K562 (cell line): ENCODE data around the gene HMCN1. TPM values are rescaled to one million over a fixed set of nuclear protein-coding genes. Genes with fewer than 3 reads are reported as not detected.

Experiments
- ATAC-seq: fragments of 200-7000 bp; cut with Tn5 transposase; 3 replicates; pipeline ENCODE4 v1.9.1; 2020; ENCODE audit warnings: moderate library complexity
- BruUV-seq: library from RNA; stranded (reverse); fragments of 400-500 nt; replicated peaks from 2 replicates; lab custom pipeline; 2021; lab: Mats Ljungman, UMichigan
- CTCF ChIA-PET: fragments of 300-600 bp; formaldehyde crosslinking; extraction: SDS; loops from one replicate; lab custom pipeline; 2021; ENCODE audit warnings: low intra/inter-chr PET ratio; lab: Yijun Ruan, JAX
- POLR2A ChIA-PET: fragments of 300-600, 350-650 bp; sonication (Branson Sonifier 250); formaldehyde crosslinking; extraction: SDS; loops from one replicate; lab custom pipeline; 2021; ENCODE audit warnings: antibody characterized with exemption, inconsistent platforms; lab: Yijun Ruan, JAX
- DNase-seq, 4 experiments: peaks; one replicate each; pipeline versions ENCODE4 v3.0.0 to v3.0.0-alpha.2; 2011 to 2018; ENCODE audit warnings: low spot score in 3 of 4, mixed read lengths in 3 of 4; ENCODE audit errors: extremely low read depth in 1 of 4
- FAIRE-seq: peaks from 2 replicates; lab custom pipeline; 2011; peaks lifted over from hg19 to GRCh38; lab: Jason Lieb, UNC
- H2AFZ ChIP-seq: 2 replicates; pipeline ENCODE4 v1.6.0; 2011; ENCODE audit warnings: low read depth, low read length, control low read depth, inconsistent platforms
- H3K27ac ChIP-seq: fragments of 200-600 bp; 3 replicates; pipeline ENCODE4 v1.8.0; 2011; ENCODE audit warnings: low read depth, mild to moderate bottlenecking, control low read depth, inconsistent platforms, low read length, moderate library complexity, mixed read lengths; ENCODE audit errors: extremely low read depth
- H3K27me3 ChIP-seq, 2 experiments: fragments of 300-600 bp in 1 of 2; 2 replicates in 1 of 2; 3 replicates in 1 of 2; pipeline versions ENCODE4 v1.6.0 to v1.8.0; 2011; ENCODE audit warnings: inconsistent platforms in 2 of 2, low read length in 2 of 2, mild to moderate bottlenecking in 1 of 2, mixed read lengths in 1 of 2, moderate library complexity in 1 of 2; ENCODE audit not compliant: control insufficient read depth in 2 of 2, insufficient read depth in 2 of 2
- H3K36me3 ChIP-seq: fragments of 300-600 bp; 3 replicates; pipeline ENCODE4 v1.8.0; 2011; ENCODE audit warnings: mild to moderate bottlenecking, low read length, inconsistent platforms; ENCODE audit not compliant: control insufficient read depth, insufficient read depth
- H3K4me1 ChIP-seq, 2 experiments: fragments of 200-600 bp in 1 of 2; replicated peaks in 1 of 2; 2 replicates in 1 of 2; 3 replicates in 1 of 2; pipeline versions ENCODE4 v1.5.1 to v1.8.0; 2011; ENCODE audit warnings: inconsistent platforms in 2 of 2, low read length in 2 of 2, mild to moderate bottlenecking in 1 of 2, mixed read lengths in 1 of 2, moderate library complexity in 1 of 2; ENCODE audit not compliant: control insufficient read depth in 2 of 2, insufficient read depth in 2 of 2
- H3K4me2 ChIP-seq: 2 replicates; pipeline ENCODE4 v1.6.1; 2011; ENCODE audit warnings: low read length, control low read depth, inconsistent platforms, mixed read lengths; ENCODE audit not compliant: insufficient read depth
- H3K4me3 ChIP-seq: fragments of 200-600 bp; sonication (generic), shearing (Covaris generic); 2 replicates; pipeline ENCODE4 v1.5.1; 2016; ENCODE audit warnings: control low read depth, inconsistent platforms
- H3K79me2 ChIP-seq: fragments of 200-600 bp; 3 replicates; pipeline ENCODE4 v1.8.0; 2011; ENCODE audit warnings: low read length, inconsistent platforms; ENCODE audit not compliant: control insufficient read depth, insufficient read depth
- H3K9ac ChIP-seq, 2 experiments: 2 replicates each; pipeline versions ENCODE4 v1.6.0 to v1.6.1; 2011; ENCODE audit warnings: low read depth in 2 of 2, low read length in 2 of 2, control low read depth in 1 of 2, inconsistent platforms in 1 of 2, mild to moderate bottlenecking in 1 of 2, mixed read lengths in 1 of 2; ENCODE audit not compliant: insufficient read depth in 1 of 2
- H3K9me1 ChIP-seq: one replicate; pipeline ENCODE4 v1.6.0; 2011; ENCODE audit warnings: inconsistent platforms, mild to moderate bottlenecking, low read length, moderate library complexity; ENCODE audit not compliant: control insufficient read depth, insufficient read depth
- H3K9me3 ChIP-seq: replicated peaks from 2 replicates; pipeline ENCODE4 v1.5.1; 2011; ENCODE audit warnings: low read depth, low read length, inconsistent platforms; ENCODE audit not compliant: control insufficient read depth, insufficient read depth
- H4K20me1 ChIP-seq: replicated peaks from 2 replicates; pipeline ENCODE4 v1.6.1; 2011; ENCODE audit warnings: low read length, inconsistent platforms, mixed read lengths; ENCODE audit not compliant: control insufficient read depth, insufficient read depth
- FOS ChIP-seq: IDR thresholded peaks from 3 replicates; pipeline ENCODE4 v1.6.1; 2011; ENCODE audit not compliant: insufficient read length; ENCODE audit errors: extremely low read depth
- FOXJ3 ChIP-seq: sonication (generic); formaldehyde crosslinking; IDR thresholded peaks from 2 replicates; pipeline ENCODE4 v1.4.0; 2020; ENCODE audit warnings: mild to moderate bottlenecking, missing genetic modification reagents
- GABPA ChIP-seq: fragments of 200-800 bp; sonication (Bioruptor generic); conservative IDR thresholded peaks from 2 replicates; pipeline ENCODE4 v1.6.1; 2016; ENCODE audit warnings: low read depth, missing genetic modification characterization, missing compliant biosample characterization
- HDAC1 ChIP-seq, 2 experiments: fragments of 450-650 bp; IDR thresholded peaks; 2 replicates each; pipeline ENCODE4 v1.6.1; 2016 to 2017; ENCODE audit warnings: inconsistent platforms in 1 of 2, mild to moderate bottlenecking in 1 of 2, moderate library complexity in 1 of 2
- HLTF ChIP-seq: fragments of 450-650 bp; IDR thresholded peaks from 2 replicates; pipeline ENCODE4 v1.6.1; 2016
- NEUROD1 ChIP-seq: fragments of 150-350 bp; IDR thresholded peaks from 2 replicates; pipeline ENCODE4 v1.6.1; 2014; ENCODE audit warnings: borderline replicate concordance, low read length, low read depth; ENCODE audit not compliant: partially characterized antibody
- NR1H2 ChIP-seq: sonication (generic); formaldehyde crosslinking; IDR thresholded peaks from 2 replicates; pipeline ENCODE4 v1.4.0; 2020; ENCODE audit warnings: mild to moderate bottlenecking, missing genetic modification reagents
- POLR2AphosphoS2 ChIP-seq: IDR thresholded peaks from 2 replicates; pipeline ENCODE4 v1.6.1; 2012; ENCODE audit warnings: low read length, improper control_type of control experiment
- POLR2H ChIP-seq: IDR thresholded peaks from 2 replicates; pipeline ENCODE4 v1.6.1; 2016; ENCODE audit warnings: missing genetic modification characterization, low read depth, mild to moderate bottlenecking, control low read depth, missing compliant biosample characterization, moderate library complexity
- PPARD ChIP-seq: fragments of 250-450 bp; sonication (Bioruptor Pico); IDR thresholded peaks from 2 replicates; pipeline ENCODE4 v1.8.0; 2022; ENCODE audit warnings: inconsistent platforms, mild to moderate bottlenecking, moderate library complexity
- RFX7 ChIP-seq: fragments of 250-450 bp; sonication (Bioruptor Pico); IDR thresholded peaks from 2 replicates; pipeline ENCODE4 v1.5.1; 2021; ENCODE audit warnings: mild to moderate bottlenecking
- RUNX1 ChIP-seq: sonication (generic); IDR thresholded peaks from 2 replicates; pipeline ENCODE4 v1.6.1; 2016; ENCODE audit warnings: antibody characterized with exemption, low read depth
- YY1 ChIP-seq, 3 experiments: IDR thresholded peaks; 2 replicates each; pipeline ENCODE4 v1.6.1; 2011; ENCODE audit warnings: low read length in 2 of 3, mild to moderate bottlenecking in 2 of 3, moderate library complexity in 2 of 3, borderline replicate concordance in 1 of 3, control low read depth in 1 of 3, low read depth in 1 of 3; ENCODE audit not compliant: insufficient read depth in 3 of 3, insufficient replicate concordance in 2 of 3, control insufficient read depth in 1 of 3, insufficient read length in 1 of 3; ENCODE audit errors: extremely low read depth in 1 of 3
- WGBS: fragments of 100-300 bp; shearing (Covaris generic); methylation state at CpG from one replicate; pipeline ENCODE4 v1.1.6; 2016; ENCODE audit warnings: low coverage, mixed read lengths; ENCODE audit not compliant: insufficient coverage; ENCODE audit errors: missing lambda C conversion rate; 5-methylcytosine and 5-hydroxymethylcytosine counted together
- in situ Hi-C: fragments of 300-500 bp; cut with MboI; formaldehyde crosslinking; loops from 4 replicates; pipeline ENCODE4 v1.15.0; 2018; ENCODE audit warnings: inconsistent platforms, mixed read lengths
- intact Hi-C: fragments of 100-400 bp; cut with micrococcal nuclease; formaldehyde crosslinking; loops from 2 replicates; pipeline ENCODE4 v1.14.2; 2022
- polyA plus RNA-seq, 8 experiments: library from polyadenylated mRNA; depleted of rRNA in 4 of 8; stranded (reverse) in 5 of 8; unstranded in 3 of 8; fragments of >200 nt; fragmentation: Nextera tagmentation in 2 of 8; fragmentation: Illumina TruSeq in 1 of 8; extraction: Ambion mirVana in 2 of 8; extraction: Trizol in 1 of 8; gene quantifications; 2 replicates each; pipeline versions ENCODE4 v1.2.1 to v1.2.3, GENCODE V29; 2011 to 2014; ENCODE audit warnings: inconsistent platforms in 1 of 8, missing spikeins in 1 of 8
- total RNA-seq, 7 experiments: library from RNA; depleted of rRNA in 6 of 7; stranded (reverse); fragments of >200 nt in 6 of 7; fragmentation: Illumina TruSeq in 2 of 7; extraction: Trizol in 2 of 7; gene quantifications; 2 replicates each; pipeline versions ENCODE4 v1.2.1 to v1.2.3, GENCODE V29; 2011 to 2021; ENCODE audit warnings: low replicate concordance in 1 of 7
- TF ChIP-seq, protein P1 (sequence below), 2 experiments: fragments of 450-650 bp in 1 of 2; sonication (generic) in 1 of 2; formaldehyde crosslinking; conservative IDR thresholded peaks; 2 replicates each; pipeline versions ENCODE4 v1.4.0 to v1.8.1; 2020 to 2022; ENCODE audit warnings: mild to moderate bottlenecking in 1 of 2, missing genetic modification reagents in 1 of 2
- TF ChIP-seq, protein P2 (sequence below): fragments of 250-450 bp; sonication (Bioruptor Pico); IDR thresholded peaks from 2 replicates; pipeline ENCODE4 v1.8.0; 2022; ENCODE audit warnings: inconsistent platforms, mild to moderate bottlenecking, moderate library complexity, borderline replicate concordance
- TF ChIP-seq, protein P3 (sequence below), 2 experiments: fragments of 450-650 bp in 1 of 2; sonication (generic) in 1 of 2; formaldehyde crosslinking in 1 of 2; IDR thresholded peaks in 1 of 2; conservative IDR thresholded peaks in 1 of 2; 2 replicates each; pipeline versions ENCODE4 v1.6.1 to v1.8.1; 2016 to 2023; ENCODE audit warnings: mild to moderate bottlenecking in 2 of 2, moderate library complexity in 2 of 2, inconsistent platforms in 1 of 2, missing genetic modification reagents in 1 of 2

The HMCN1 gene
- total and polyA plus RNA-seq, 9 of the 15 experiments (the other 6 are each of a cell fraction or from before 2014, with no cell fraction given): 0.07 to 0.36 (median 0.21) TPM

DNA sequence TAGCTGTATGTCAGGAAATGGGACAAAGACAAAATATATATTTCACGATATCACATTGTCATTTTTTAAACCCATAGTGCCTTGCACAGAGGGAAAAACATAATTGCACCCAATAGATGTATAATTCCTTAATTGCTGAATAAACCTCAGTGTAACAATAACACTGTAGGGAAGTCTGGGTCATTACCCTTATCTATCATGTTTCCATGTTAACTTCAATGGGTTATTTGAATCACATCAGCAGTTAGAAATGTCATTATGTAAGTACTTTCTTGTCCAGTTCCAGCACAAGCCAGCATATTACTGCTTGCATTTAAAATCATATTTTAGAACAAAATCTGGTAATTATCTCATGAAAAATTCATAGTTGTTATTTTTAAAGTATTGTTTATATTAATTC, 222.7 kb downstream of the HMCN1 start (continued):
- TF ChIP-seq FOXJ3 (CRISPR knock-in tag): no peak
- TF ChIP-seq HLTF: no peak
- TF ChIP-seq NEUROD1: no peak
- no peak for TF ChIP-seq FOS
- TF ChIP-seq, protein P1, sequence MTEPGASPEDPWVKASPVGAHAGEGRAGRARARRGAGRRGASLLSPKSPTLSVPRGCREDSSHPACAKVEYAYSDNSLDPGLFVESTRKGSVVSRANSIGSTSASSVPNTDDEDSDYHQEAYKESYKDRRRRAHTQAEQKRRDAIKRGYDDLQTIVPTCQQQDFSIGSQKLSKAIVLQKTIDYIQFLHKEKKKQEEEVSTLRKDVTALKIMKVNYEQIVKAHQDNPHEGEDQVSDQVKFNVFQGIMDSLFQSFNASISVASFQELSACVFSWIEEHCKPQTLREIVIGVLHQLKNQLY (CRISPR knock-in tag; conservative IDR thresholded peaks at IDR 0.05): no peak
- no peak for TF ChIP-seq YY1 (IDR thresholded peaks at IDR 0.05; ENCODE audit: borderline replicate concordance in 1 of 3, control insufficient read depth in 1 of 3, extremely low read depth in 1 of 3, insufficient read depth in 3 of 3, insufficient read length in 1 of 3, insufficient replicate concordance in 2 of 3, low read depth in 1 of 3, low read length in 2 of 3)
- no peak for TF ChIP-seq RUNX1

DNA sequence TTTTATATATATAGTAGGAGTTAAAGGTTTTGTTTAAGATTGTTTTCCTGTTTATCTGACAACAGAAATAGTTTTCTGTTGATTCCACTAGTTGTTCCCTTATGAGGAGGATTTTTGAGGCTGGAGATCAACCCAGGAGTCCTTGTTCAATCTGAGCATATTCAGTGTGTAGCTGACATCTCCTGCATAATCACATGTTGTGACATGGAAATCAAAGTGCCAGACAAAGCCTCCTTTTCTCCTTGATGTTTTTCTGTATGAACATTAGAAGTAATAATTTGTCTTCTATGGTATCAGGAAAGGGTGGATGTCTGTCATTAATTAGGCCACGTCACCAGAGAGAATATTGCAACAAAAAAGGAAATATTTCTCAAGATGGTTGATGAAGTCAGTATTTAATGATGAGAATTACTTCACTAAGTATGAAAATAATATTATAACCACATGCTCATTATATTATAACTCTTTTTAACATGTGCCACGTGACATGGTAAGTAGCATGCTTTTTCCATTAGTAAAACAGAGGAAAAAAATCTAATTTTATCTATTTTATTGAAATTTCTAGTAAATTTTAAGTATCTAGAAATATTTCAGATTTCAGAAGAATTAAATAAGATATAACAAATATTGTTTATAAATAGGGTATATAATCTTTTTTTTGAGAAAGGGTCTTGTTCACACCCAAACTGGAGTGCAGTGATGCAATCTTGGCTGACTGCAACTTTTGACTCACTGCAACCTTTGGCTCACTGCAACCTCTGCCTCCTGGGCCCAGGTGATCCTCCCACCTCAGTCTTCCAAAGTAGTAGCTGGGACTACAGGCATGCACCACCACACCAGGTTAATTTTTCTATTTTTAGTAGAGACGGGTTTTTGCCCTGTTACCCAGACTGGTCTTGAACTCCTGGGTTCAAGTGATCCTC, 223.5 kb downstream of the HMCN1 start:
- intact Hi-C loops: no loop called here
- CTCF ChIA-PET: no interaction called here
- no TSS peak for BruUV-seq
- TF ChIP-seq POLR2H (tag) (no peak), GABPA (tag) (no peak), NR1H2 (CRISPR knock-in tag) (no peak), PPARD (CRISPR knock-in tag) (no peak), POLR2AphosphoS2 (no peak), RFX7 (CRISPR knock-in tag) (no peak), HDAC1 (IDR thresholded peaks at IDR 0.05) (no peak)
- TF ChIP-seq, protein P2, sequence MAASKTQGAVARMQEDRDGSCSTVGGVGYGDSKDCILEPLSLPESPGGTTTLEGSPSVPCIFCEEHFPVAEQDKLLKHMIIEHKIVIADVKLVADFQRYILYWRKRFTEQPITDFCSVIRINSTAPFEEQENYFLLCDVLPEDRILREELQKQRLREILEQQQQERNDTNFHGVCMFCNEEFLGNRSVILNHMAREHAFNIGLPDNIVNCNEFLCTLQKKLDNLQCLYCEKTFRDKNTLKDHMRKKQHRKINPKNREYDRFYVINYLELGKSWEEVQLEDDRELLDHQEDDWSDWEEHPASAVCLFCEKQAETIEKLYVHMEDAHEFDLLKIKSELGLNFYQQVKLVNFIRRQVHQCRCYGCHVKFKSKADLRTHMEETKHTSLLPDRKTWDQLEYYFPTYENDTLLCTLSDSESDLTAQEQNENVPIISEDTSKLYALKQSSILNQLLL (CRISPR knock-in tag): no peak
- TF ChIP-seq, protein P3, sequence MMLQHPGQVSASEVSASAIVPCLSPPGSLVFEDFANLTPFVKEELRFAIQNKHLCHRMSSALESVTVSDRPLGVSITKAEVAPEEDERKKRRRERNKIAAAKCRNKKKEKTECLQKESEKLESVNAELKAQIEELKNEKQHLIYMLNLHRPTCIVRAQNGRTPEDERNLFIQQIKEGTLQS (IDR thresholded peaks at IDR 0.05): 0 out of 2 replicates have a peak, but pooled peaks have one; percentile 23
- TF ChIP-seq, protein P3 (CRISPR knock-in tag; conservative IDR thresholded peaks at IDR 0.05): no peak

More for the DNA sequence above, 223.5 kb downstream of the HMCN1 start:
- H3K27me3 ChIP-seq: no peaks in the 10 kb centered on the region
- ATAC-seq (no peak), FAIRE-seq (no peak), DNase-seq (no peak)
- WGBS: 24% methylated on average over 3 of the region's 3 CpGs
- POLR2A ChIA-PET: no interaction called here
- H2AFZ ChIP-seq: no peak overlapping the region
- H3K79me2 ChIP-seq: no peaks in the 10 kb centered on the region
- no peak overlapping the region for H3K4me2 ChIP-seq
- no peak overlapping the region for H3K4me3 ChIP-seq
- H3K9me3 ChIP-seq: no peaks in the 10 kb centered on the region
- no peaks in the 10 kb centered on the region for H3K36me3 ChIP-seq
- H3K9me1 ChIP-seq: no peaks in the 10 kb centered on the region
- in situ Hi-C loops: no loop called here
- H3K4me1 ChIP-seq: no peaks in the 10 kb centered on the region
- no peak overlapping the region for H3K27ac ChIP-seq
- no peak overlapping the region for H3K9ac ChIP-seq
- H4K20me1 ChIP-seq: no peaks in the 10 kb centered on the region
